Lower leg skin (tissue), 4 donors: ENCODE measurements around the gene PAWR. TPM values are rescaled to one million over a fixed set of nuclear protein-coding genes. Genes with fewer than 3 reads are reported as not detected.

ENCODE experiments used
- DNase-seq, 2 donors: peaks; one replicate each; pipeline ENCODE4 v3.0.0-alpha.2; 2019; ENCODE audit warnings: low spot score in 2 of 2
- H3K4me3 ChIP-seq: fragments of 200-600 bp; sonication (generic); 2 replicates; pipeline ENCODE4 v1.5.1; 2017; ENCODE audit warnings: mild to moderate bottlenecking, low read depth; ENCODE audit not compliant: poor library complexity, severe bottlenecking
- POLR2A ChIP-seq, 2 donors: fragments of 450-650 bp; IDR thresholded peaks; one replicate each; pipeline ENCODE4 v1.6.1; 2016 to 2017; ENCODE audit warnings: antibody characterized with exemption in 2 of 2, mild to moderate bottlenecking in 1 of 2, moderate library complexity in 1 of 2
- WGBS, 2 donors: methylation state at CpG; one replicate each; pipeline ENCODE4 v1.1.5; 2018; 5-methylcytosine and 5-hydroxymethylcytosine counted together
- intact Hi-C: fragments of 100-400 bp; cut with DNase I; formaldehyde crosslinking; loops from one replicate; pipeline ENCODE4 v1.15.0; 2023; ENCODE audit warnings: low total_unique reads
- total RNA-seq, 4 donors: library from RNA; depleted of rRNA; stranded (reverse); fragments of >200 nt; gene quantifications; one replicate each; pipeline ENCODE4 v1.1.0, GENCODE V29; 2016
- TF ChIP-seq, protein P1 (sequence below), 3 donors: fragments of 450-650 bp; IDR thresholded peaks; one replicate each; pipeline ENCODE4 v1.5.1; 2016; ENCODE audit warnings: antibody characterized with exemption in 3 of 3, mild to moderate bottlenecking in 3 of 3, moderate library complexity in 2 of 3

Gene PAWR
- total RNA-seq, 4 donors from 2014 or later: 53.6 to 115 (median 65.6) TPM

DNA sequence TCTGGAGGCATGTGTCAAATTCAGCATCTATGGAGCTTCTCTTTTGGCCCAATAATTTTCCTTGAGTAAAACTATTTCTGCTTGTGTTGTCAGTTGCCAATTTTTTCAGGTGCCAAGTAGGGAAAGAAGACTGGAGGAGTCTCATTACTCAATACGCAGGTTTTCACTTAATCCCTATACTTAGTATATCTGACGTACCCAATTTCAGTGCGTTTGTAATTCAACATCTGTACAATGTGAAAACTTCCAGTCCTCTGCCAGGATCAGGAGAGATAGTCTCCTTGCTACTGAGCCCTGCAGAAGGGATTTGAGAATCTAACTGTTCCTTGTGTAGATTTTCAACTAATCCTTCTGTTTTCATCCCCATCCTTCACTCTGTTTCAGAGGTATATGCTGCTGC, 5.7 kb upstream of the PAWR start:
- TF ChIP-seq POLR2A (IDR thresholded peaks at IDR 0.05): no peak
- TF ChIP-seq, protein P1, sequence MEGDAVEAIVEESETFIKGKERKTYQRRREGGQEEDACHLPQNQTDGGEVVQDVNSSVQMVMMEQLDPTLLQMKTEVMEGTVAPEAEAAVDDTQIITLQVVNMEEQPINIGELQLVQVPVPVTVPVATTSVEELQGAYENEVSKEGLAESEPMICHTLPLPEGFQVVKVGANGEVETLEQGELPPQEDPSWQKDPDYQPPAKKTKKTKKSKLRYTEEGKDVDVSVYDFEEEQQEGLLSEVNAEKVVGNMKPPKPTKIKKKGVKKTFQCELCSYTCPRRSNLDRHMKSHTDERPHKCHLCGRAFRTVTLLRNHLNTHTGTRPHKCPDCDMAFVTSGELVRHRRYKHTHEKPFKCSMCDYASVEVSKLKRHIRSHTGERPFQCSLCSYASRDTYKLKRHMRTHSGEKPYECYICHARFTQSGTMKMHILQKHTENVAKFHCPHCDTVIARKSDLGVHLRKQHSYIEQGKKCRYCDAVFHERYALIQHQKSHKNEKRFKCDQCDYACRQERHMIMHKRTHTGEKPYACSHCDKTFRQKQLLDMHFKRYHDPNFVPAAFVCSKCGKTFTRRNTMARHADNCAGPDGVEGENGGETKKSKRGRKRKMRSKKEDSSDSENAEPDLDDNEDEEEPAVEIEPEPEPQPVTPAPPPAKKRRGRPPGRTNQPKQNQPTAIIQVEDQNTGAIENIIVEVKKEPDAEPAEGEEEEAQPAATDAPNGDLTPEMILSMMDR (IDR thresholded peaks at IDR 0.05): no peak
- intact Hi-C loops: no loop called here
- H3K4me3 ChIP-seq: no peak overlapping the region
- 84 to 88% methylated on average over 3 of the region's 3 CpGs for WGBS, 2 donors
- DNase-seq: no peak

DNA sequence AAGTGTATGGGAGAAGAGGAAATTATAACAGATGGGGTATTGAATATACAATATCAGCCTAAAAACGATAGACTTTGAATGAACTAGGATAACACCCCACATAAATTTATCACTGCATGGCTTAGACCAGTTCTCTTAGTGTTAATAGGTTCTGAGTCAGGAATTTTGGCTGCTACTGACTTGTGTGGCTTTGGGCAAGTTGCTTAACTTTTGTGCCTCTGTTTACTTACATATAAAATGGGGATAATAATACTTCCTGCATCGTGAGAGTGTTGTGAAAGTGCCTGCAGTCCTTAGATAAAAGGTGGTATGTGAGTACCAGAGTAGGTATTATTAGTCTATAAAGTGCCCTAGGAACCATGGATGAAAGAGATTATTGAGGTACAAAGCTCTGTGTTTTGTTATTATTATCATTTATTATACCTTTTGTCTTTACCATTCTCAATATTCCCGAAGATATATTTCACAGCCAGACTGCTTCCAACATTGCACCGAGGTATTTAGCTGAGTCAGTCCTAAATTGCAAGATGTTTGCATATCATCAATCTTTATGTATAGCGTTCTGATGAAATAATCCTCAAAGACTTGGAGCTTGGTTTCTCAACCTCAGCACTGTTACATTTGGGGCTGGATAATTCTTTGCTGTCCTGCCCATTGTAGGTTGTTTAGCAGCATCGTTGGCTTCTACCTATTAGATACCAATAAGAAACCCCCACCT, 2.3 kb upstream of the PAWR start:
- TF ChIP-seq, protein P1 (IDR thresholded peaks at IDR 0.05): no peak
- no peak for TF ChIP-seq POLR2A (IDR thresholded peaks at IDR 0.05)
- DNase-seq: no peak
- intact Hi-C loops: no loop called here
- no peak overlapping the region for H3K4me3 ChIP-seq
- 36 to 48% methylated on average over 6 of the region's 6 CpGs for WGBS, 2 donors

DNA sequence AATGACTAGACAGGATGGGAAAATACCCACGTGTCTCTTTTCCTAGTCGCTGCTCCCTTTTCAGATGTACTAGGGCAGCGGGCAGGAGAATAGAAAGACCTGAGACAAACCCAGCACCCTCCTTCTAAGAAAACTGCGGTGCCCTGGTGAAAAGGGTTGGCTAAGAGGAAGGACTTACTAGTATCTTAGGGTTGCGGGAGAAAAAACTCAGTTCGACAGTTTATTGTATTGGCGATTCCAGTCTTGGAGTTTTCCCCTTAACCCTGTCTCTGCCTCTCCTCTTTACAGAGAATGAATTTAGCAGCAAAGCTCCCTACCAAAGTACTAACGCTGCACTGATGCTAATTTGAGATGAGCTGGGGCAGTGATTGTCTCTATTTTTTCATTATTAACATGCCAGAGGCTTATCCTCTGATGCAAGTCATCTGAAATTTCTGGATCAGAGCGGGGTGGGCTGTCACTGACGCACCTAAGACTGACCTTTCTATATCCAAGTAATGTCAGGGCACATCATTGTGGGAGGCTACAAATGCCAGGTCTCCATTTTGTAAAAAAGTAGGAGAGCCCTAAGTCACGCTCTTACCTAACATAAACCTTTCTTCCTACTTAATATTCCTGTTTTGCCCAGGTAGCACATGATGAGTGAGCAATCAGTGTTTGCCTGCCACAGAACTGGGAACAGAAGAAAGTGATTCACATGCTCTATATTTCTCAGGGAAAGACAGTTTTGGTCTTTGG, 916 bp upstream of the PAWR start:
- WGBS, 2 donors: 6 to 8% methylated on average over 11 of the region's 11 CpGs
- H3K4me3 ChIP-seq: peak overlapping the region; percentile 20
- DNase-seq: no peak
- intact Hi-C loops: no loop called here
- TF ChIP-seq, protein P1 (IDR thresholded peaks at IDR 0.05): no peak
- no peak for TF ChIP-seq POLR2A (IDR thresholded peaks at IDR 0.05)

DNA sequence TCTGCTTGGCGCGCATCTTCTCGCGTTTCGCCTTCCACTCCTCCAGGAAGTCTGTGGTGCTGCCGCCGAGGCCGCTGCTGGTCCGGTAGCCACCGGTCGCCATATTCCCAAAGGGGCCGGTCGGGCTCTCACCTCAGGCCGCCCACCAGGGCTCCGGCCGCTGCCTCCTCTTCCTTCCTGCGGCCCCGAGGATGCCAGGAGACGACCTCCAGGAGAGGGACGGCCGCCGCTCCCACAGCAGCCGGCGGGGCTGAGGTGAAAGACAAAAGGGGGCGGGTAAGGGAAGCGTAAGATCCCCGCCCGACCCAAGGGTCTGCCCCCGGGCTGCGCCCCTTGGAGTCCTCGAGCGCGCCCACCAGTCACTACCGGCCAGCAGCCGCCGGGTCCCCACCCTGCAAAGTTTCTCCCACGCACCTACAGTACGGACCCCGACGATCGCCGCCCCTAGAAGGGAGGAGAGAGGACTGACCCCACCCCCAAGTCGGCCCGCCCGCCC, 574 bp downstream of the PAWR start:
- TF ChIP-seq, protein P1 (IDR thresholded peaks at IDR 0.05): no peak
- TF ChIP-seq POLR2A (IDR thresholded peaks at IDR 0.05): no peak
- peak overlapping the region; percentile 69 for H3K4me3 ChIP-seq
- WGBS, 2 donors: 0 to 1% methylated on average over 12 to 32 of the region's 45 CpGs
- intact Hi-C loops: no loop called here
- DNase-seq: no peak

DNA sequence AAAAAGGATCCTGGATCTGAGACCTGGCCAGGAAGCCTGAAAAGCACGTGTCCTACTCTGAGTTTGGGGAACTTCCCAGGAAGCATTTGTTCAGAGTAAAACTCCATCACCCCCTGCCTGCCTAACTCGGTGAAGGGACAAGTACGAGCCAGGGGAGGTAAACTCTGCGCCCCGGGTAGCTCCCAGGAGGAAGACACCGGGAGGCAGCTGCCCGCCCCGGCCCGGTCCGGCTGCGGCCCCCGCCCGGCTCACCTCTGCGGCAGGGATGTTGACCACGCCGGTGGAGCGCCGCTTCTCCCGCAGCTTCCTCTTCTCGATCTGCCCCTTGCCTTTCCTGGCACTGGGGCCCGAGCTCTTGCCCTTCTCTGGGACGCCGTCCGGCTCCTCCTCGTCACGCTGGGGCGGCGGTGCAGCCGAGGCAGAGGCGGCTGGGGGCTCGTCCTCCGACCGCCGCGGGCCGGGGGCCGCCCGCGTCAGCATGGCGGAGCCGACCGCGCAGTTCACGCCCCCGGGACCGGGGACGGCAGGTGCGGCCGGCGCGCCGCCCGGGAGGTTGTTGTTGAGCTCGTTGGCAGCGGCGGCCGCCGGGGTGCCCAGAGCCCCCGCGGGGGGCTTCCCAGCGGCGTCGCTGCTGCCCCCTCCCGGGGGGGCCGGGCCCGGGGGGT, 1.2 kb downstream of the PAWR start:
- WGBS, 2 donors: 0% methylated on average over 6 to 27 of the region's 66 CpGs
- peak overlapping the region; percentile 69 for H3K4me3 ChIP-seq
- intact Hi-C loops: no loop called here
- TF ChIP-seq, protein P1 (IDR thresholded peaks at IDR 0.05): no peak
- no peak for TF ChIP-seq POLR2A (IDR thresholded peaks at IDR 0.05)
- peak; percentile 56 to 88 for DNase-seq
